B cell (primary cell): Measurements from ENCODE around the gene BLOC1S5. TPM values are rescaled to one million over a fixed set of nuclear protein-coding genes. Genes with fewer than 3 reads are reported as not detected.

Experiments used
- ATAC-seq: fragments of 200-7000 bp; cut with Tn5 transposase; one replicate; pipeline ENCODE4 v1.10.0; 2021; ENCODE audit warnings: low read depth, mild to moderate bottlenecking, moderate number of reproducible peaks, moderate library complexity
- CTCF ChIA-PET: fragments of 350-600 bp; sonication (Branson Sonifier 250); formaldehyde crosslinking; loops from one replicate; lab custom pipeline; 2021; ENCODE audit warnings: antibody characterized with exemption, inconsistent platforms; lab: Charles Lee
- POLR2A ChIA-PET: fragments of 350-600 bp; sonication (Branson Sonifier 250); formaldehyde crosslinking; loops from one replicate; lab custom pipeline; 2021; ENCODE audit warnings: antibody characterized with exemption; lab: Charles Lee
- DNase-seq: peaks from one replicate; pipeline ENCODE4 v3.0.0; 2013
- H2AFZ ChIP-seq: 2 replicates; pipeline ENCODE4 v1.6.1; 2012; ENCODE audit warnings: mild to moderate bottlenecking, low read depth, low read length; ENCODE audit not compliant: insufficient read depth, poor library complexity, severe bottlenecking
- H3K27ac ChIP-seq, 2 donors: 1 replicate in 1 of 2; 2 replicates in 1 of 2; pipeline ENCODE4 v1.5.1; 2012 to 2013; ENCODE audit warnings: low read length in 2 of 2, mild to moderate bottlenecking in 2 of 2, moderate library complexity in 1 of 2
- H3K27me3 ChIP-seq, 4 experiments: fragments of 200-600 bp in 1 of 4; sonication (generic) in 1 of 4; replicated peaks in 1 of 4; 1 replicate in 2 of 4; 2 replicates in 2 of 4; pipeline versions ENCODE4 v1.6.1 to v1.7.0; 2013 to 2016; ENCODE audit warnings: low read length in 3 of 4, mild to moderate bottlenecking in 2 of 4, mixed read lengths in 1 of 4, moderate library complexity in 1 of 4; ENCODE audit not compliant: insufficient read depth in 4 of 4, control insufficient read depth in 3 of 4; ENCODE audit errors: control extremely low read depth in 1 of 4
- H3K36me3 ChIP-seq, 2 experiments: replicated peaks in 1 of 2; 1 replicate in 1 of 2; 2 replicates in 1 of 2; pipeline versions ENCODE4 v1.6.1 to v1.7.1; 2013; ENCODE audit warnings: low read length in 1 of 2; ENCODE audit not compliant: insufficient read depth in 2 of 2, control insufficient read depth in 1 of 2; ENCODE audit errors: control extremely low read depth in 1 of 2, extremely low read depth in 1 of 2
- H3K4me1 ChIP-seq, 2 donors: fragments of 200-600 bp in 1 of 2; sonication (generic) in 1 of 2; 1 replicate in 1 of 2; 2 replicates in 1 of 2; pipeline versions ENCODE4 v1.5.1 to v1.6.1; 2013 to 2017; ENCODE audit warnings: low read length in 2 of 2; ENCODE audit not compliant: control insufficient read depth in 2 of 2, insufficient read depth in 2 of 2
- H3K4me2 ChIP-seq: replicated peaks from 2 replicates; pipeline ENCODE3; 2012; ENCODE audit warnings: mild to moderate bottlenecking, low read depth, low read length; ENCODE audit not compliant: poor library complexity, severe bottlenecking
- H3K4me3 ChIP-seq, 5 experiments: fragments of 200-600 bp in 1 of 5; sonication (generic) in 1 of 5; 1 replicate in 3 of 5; 2 replicates in 2 of 5; pipeline versions ENCODE4 v1.5.1 to v1.7.0; 2011 to 2016; ENCODE audit warnings: low read length in 4 of 5, mild to moderate bottlenecking in 4 of 5, low read depth in 2 of 5, control low read depth in 1 of 5, moderate library complexity in 1 of 5; ENCODE audit not compliant: insufficient read depth in 1 of 5; ENCODE audit errors: control extremely low read depth in 1 of 5, extremely low read depth in 1 of 5
- H3K79me2 ChIP-seq: fragments of 200-600 bp; sonication (generic); one replicate; pipeline ENCODE4 v1.6.0; 2016; ENCODE audit warnings: low read length; ENCODE audit not compliant: control insufficient read depth, insufficient read depth
- H3K9ac ChIP-seq: fragments of 200-600 bp; sonication (generic); 2 replicates; pipeline ENCODE4 v1.6.1; 2017; ENCODE audit warnings: mild to moderate bottlenecking, low read length, moderate library complexity
- H3K9me3 ChIP-seq, 3 donors: one replicate each; pipeline versions ENCODE4 v1.6.1 to v1.7.1; 2013; ENCODE audit warnings: low read length in 2 of 3; ENCODE audit not compliant: control insufficient read depth in 2 of 3, insufficient read depth in 1 of 3; ENCODE audit errors: control extremely low read depth in 1 of 3
- H4K20me1 ChIP-seq: 2 replicates; pipeline ENCODE4 v1.6.0; 2012; ENCODE audit warnings: mild to moderate bottlenecking, low read length; ENCODE audit not compliant: insufficient read depth, control insufficient read depth, poor library complexity, severe bottlenecking
- H3K27ac Mint-ChIP-seq: one replicate; pipeline ENCODE4 v1.8.0; 2021; ENCODE audit warnings: mixed read lengths
- H3K27me3 Mint-ChIP-seq: one replicate; pipeline ENCODE4 v1.8.0; 2021; ENCODE audit warnings: mixed read lengths
- H3K4me1 Mint-ChIP-seq: one replicate; pipeline ENCODE4 v1.8.0; 2021; ENCODE audit warnings: mixed read lengths
- H3K4me3 Mint-ChIP-seq: one replicate; pipeline ENCODE4 v1.8.0; 2021; ENCODE audit warnings: mixed read lengths
- H3K9me3 Mint-ChIP-seq: one replicate; pipeline ENCODE4 v1.8.0; 2022; ENCODE audit warnings: mixed read lengths; ENCODE audit not compliant: insufficient read depth
- CTCF ChIP-seq: fragments of 200-600 bp; IDR thresholded peaks from one replicate; pipeline ENCODE4 v1.8.0; 2022; ENCODE audit warnings: antibody characterized with exemption, mild to moderate bottlenecking
- EZH2 ChIP-seq: IDR thresholded peaks from 2 replicates; pipeline ENCODE4 v1.6.1; 2012; ENCODE audit warnings: borderline replicate concordance, low read depth, mild to moderate bottlenecking, moderate library complexity, low read length; ENCODE audit not compliant: insufficient read depth, poor library complexity, severe bottlenecking
- WGBS: methylation state at CpG from one replicate; pipeline ENCODE4 v1.1.5; 2013; ENCODE audit warnings: missing lambda C conversion rate; ENCODE audit not compliant: insufficient coverage; 5-methylcytosine and 5-hydroxymethylcytosine counted together
- intact Hi-C: fragments of 100-400 bp; cut with micrococcal nuclease; formaldehyde crosslinking; loops from one replicate; pipeline ENCODE4 v1.10.0; 2022
- polyA minus RNA-seq: library from RNA; depleted of rRNA, polyadenylated mRNA; stranded (reverse); fragments of >200 nt; gene quantifications from 2 replicates; pipeline ENCODE4 v1.2.3, GENCODE V29; 2012
- polyA plus RNA-seq: library from polyadenylated mRNA; depleted of rRNA; stranded (reverse); fragments of >200 nt; gene quantifications from 2 replicates; pipeline ENCODE4 v1.2.3, GENCODE V29; 2012
- total RNA-seq, 2 donors: library from RNA; stranded (reverse); fragments of 120-200 nt in 1 of 2; gene quantifications; 1 replicate in 1 of 2; 2 replicates in 1 of 2; pipeline versions ENCODE4 v1.2.3 to v1.2.4, GENCODE V29; 2013 to 2022

BLOC1S5 gene
- total RNA-seq: 16.0 and 18.8 TPM in 2 replicates
- total RNA-seq (2013): 25.7 TPM
- 4.9 and 5.2 TPM in 2 replicates for polyA plus RNA-seq
- polyA minus RNA-seq: 4.3 and 7.1 TPM in 2 replicates

DNA sequence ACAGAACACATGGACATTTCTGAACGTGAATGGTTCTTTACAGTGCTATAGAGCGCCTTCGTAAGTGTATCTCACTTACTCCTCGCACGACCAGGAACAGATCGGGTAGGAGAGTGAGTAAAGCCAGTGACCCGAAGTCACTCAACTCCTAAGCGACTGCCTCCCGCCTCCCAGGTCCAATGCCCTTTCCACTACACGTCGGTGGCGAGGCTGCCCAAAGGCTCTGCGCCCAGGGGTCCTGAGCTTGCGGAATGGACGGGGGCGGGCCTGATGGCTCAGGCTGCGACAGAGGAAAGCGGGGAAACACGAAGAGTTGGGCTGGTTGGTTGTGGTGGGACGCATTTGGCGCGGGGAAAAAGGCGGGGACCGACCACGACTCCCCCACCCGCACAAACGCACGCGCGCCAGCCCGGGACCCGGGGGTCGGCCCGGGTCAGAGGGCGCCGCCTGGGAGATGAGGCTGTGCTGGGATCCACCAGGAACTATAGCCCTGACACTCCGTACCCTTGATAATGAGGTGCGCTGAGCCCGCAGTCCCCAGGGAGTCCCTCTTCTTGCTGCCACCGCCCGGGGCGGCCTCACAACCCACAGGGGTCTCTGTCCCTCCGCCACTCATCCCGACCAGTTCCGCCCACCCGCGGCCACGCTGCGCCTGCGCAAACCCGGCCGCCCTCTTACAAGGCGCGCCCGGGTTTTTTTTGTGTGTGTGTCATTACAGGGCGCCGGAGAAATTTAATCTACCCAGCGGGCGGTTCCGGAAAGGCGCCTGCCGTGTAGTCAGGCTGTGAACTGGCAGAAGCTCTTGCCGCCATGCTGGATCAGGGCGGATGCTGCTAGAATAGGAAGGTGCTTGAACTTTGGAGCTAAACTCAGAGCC lies at the start of gene BLOC1S5:
TSS of gene BLOC1S5 (minus strand) at position 629 of the 877 bp plus-strand sequence. CDS start at position 616, 13 bp downstream.
- no peaks in the 10 kb centered on the region for H3K9me3 Mint-ChIP-seq
- Histone ChIP-seq H3K4me2 (peak within 1 kb of the TSS; percentile 80), H3K27ac (peak within 1 kb of the TSS; percentile 85 to 86), H3K79me2 (no peaks in the 10 kb centered on the region), H3K9me3 (no peaks in the 10 kb centered on the region), H3K27me3 (no peaks in the 10 kb centered on the region), H3K4me1 (peaks cover 7 to 15% of the 10 kb centered on the region in 2 donors), H3K36me3 (peaks cover 4 to 14% of the 10 kb centered on the region in 2 experiments), H3K4me3 (peak within 1 kb of the TSS; percentile 78 to 96 (median 85)), H2AFZ (peak within 1 kb of the TSS; percentile 84), H4K20me1 (no peaks in the 10 kb centered on the region), H3K9ac (peak within 1 kb of the TSS; percentile 83)
- ChIA-PET CTCF (interaction anchor here (1.7 kb wide), 1 partner anchor 38 kb away, joined by 8 read pairs; the partner anchor contains the start of gene EEF1E1), POLR2A (interaction anchor here (1.7 kb wide), 1 partner anchor 38 kb away, joined by 7 read pairs; the partner anchor contains the start of gene EEF1E1)
- under 1% methylated on average over 48 of the region's 64 CpGs for WGBS
- H3K4me1 Mint-ChIP-seq: peaks cover 20% of the 10 kb centered on the region
- TF ChIP-seq CTCF (no peak), EZH2 (no peak)
- DNase-seq (peak; percentile 97), ATAC-seq (peak; percentile 90)
- H3K27ac Mint-ChIP-seq: peak within 1 kb of the TSS; percentile 94
- no peaks in the 10 kb centered on the region for H3K27me3 Mint-ChIP-seq
- peak within 1 kb of the TSS; percentile 98 for H3K4me3 Mint-ChIP-seq
- intact Hi-C loops: loop anchor here (1.0 to 2.0 kb wide), 5 partner anchors 38 to 675 kb away; partner anchors contain the start of genes CAGE1, EEF1E1, RIOK1 and SLC35B3
